Thoracic aorta (tissue), 2 donors: ENCODE results near the gene NPLOC4. TPM values are rescaled to one million over a fixed set of nuclear protein-coding genes. Genes with fewer than 3 reads are reported as not detected.

Experiments used
- ATAC-seq: fragments of 150-250 bp; one replicate; pipeline ENCODE4 v1.8.0; 2017; ENCODE audit warnings: low read depth; ENCODE audit not compliant: insufficient number of reproducible peaks, low FRiP score
- DNase-seq: peaks from one replicate; pipeline ENCODE4 v3.0.0-alpha.2; 2020; ENCODE audit warnings: low spot score
- H3K27ac ChIP-seq, 2 donors: fragments of 200-600 bp; sonication (generic); 1 replicate in 1 of 2; 2 replicates in 1 of 2; pipeline ENCODE4 v1.5.1; 2016; ENCODE audit warnings: mild to moderate bottlenecking in 2 of 2, moderate library complexity in 2 of 2
- H3K27me3 ChIP-seq: fragments of 200-600 bp; sonication (generic); replicated peaks from 2 replicates; pipeline ENCODE4 v1.6.0; 2016; ENCODE audit warnings: mild to moderate bottlenecking; ENCODE audit not compliant: insufficient read depth
- H3K36me3 ChIP-seq: fragments of 200-600 bp; sonication (generic); one replicate; pipeline ENCODE4 v1.5.1; 2016
- H3K4me1 ChIP-seq, 2 donors: fragments of 200-600 bp; sonication (generic); 1 replicate in 1 of 2; 2 replicates in 1 of 2; pipeline versions ENCODE4 v1.5.1 to v1.6.0; 2016; ENCODE audit warnings: low read depth in 2 of 2, mild to moderate bottlenecking in 1 of 2; ENCODE audit not compliant: control insufficient read depth in 1 of 2
- H3K4me3 ChIP-seq: fragments of 200-600 bp; sonication (generic); 2 replicates; pipeline ENCODE4 v1.5.1; 2016; ENCODE audit warnings: mild to moderate bottlenecking
- H3K9me3 ChIP-seq: fragments of 200-600 bp; sonication (generic); 2 replicates; pipeline ENCODE4 v1.5.1; 2016
- CTCF ChIP-seq: fragments of 200-600 bp; sonication (generic); IDR thresholded peaks from one replicate; pipeline ENCODE4 v1.5.1; 2019; ENCODE audit warnings: antibody characterized with exemption
- total RNA-seq, 2 donors: library from RNA; depleted of rRNA; stranded (reverse); fragments of >200 nt; gene quantifications; one replicate each; pipeline versions ENCODE4 v1.1.0 to v1.2.3, GENCODE V29; 2016

Gene NPLOC4
- total RNA-seq, 2 donors from 2014 or later: 77.3 to 105 TPM

GRCh38 chr17:81526662-81527571 is 110.0 kb downstream of the NPLOC4 start:
- DNase-seq (no peak), ATAC-seq (no peak)
- no peak for TF ChIP-seq CTCF
- H3K4me3 ChIP-seq: no peak overlapping the region
- no peaks in the 10 kb centered on the region for H3K9me3 ChIP-seq
- H3K36me3 ChIP-seq: no peaks in the 10 kb centered on the region
- H3K27me3 ChIP-seq: no peaks in the 10 kb centered on the region
- H3K27ac ChIP-seq: no peak overlapping the region
- peaks cover 6 to 29% of the 10 kb centered on the region in 2 donors for H3K4me1 ChIP-seq

DNA sequence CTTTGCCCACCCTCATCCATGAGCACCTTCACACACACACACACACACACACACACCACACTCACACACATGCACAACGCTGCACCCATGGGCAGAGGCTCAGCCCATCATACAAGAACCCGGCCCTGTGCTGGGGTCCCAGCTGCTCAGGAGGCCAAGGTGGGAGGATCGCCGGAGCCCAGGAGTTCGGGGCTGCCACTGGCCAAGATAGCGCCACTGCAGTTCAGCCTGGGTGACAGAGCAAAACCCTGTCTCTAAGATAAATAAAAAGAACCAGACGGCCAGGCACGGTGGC is 112.1 kb downstream of the NPLOC4 start:
- Histone ChIP-seq H3K27ac (no peak overlapping the region), H3K9me3 (no peaks in the 10 kb centered on the region), H3K27me3 (no peaks in the 10 kb centered on the region), H3K4me3 (no peak overlapping the region), H3K4me1 (peaks cover 6 to 35% of the 10 kb centered on the region in 2 donors), H3K36me3 (no peaks in the 10 kb centered on the region)
- no peak for DNase-seq
- TF ChIP-seq CTCF: no peak
- no peak for ATAC-seq

DNA sequence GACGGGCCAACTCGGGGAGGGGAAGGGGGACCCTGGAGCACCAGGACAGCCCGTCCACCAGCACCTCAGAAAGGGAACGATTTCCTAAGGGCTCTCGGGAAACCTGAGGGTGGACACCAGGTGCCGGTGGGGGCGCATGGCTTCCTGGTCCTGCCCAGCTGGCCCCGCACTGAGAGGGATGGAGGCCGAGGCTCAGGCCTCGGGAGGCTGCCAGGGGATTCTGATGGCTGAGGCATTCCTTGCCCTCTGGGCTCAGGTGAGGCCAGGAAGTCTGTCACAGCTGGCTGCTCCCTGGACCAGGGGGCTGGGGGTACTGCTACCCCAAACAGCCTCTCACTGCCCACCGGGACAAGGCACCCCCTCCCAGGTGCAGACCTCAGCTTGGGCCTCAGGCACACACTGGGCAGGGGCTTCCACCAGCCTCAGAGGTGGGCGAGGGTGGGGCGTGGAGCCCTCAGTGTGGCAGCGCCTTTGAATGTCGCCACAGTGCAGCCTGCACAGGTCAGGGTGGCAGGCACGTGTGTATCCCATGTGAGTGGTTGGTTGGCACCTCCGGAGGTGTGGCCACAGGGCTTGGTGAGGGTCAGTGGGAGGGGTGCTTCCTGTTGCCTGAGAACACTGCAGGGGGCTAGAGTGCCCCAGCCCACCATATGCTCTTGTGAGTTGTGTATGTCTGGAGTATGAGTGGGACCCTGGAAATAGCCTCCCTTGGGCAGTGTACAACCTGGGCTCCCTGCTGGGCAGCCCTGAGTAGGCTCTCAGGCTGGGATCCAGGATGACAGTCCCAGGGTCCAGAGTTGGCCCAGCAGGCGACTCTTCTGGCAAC is 112.7 kb downstream of the NPLOC4 start:
- ATAC-seq (no peak), DNase-seq (no peak)
- no peak overlapping the region for H3K4me3 ChIP-seq
- TF ChIP-seq CTCF: no peak
- H3K27ac ChIP-seq: no peak overlapping the region
- no peaks in the 10 kb centered on the region for H3K27me3 ChIP-seq
- H3K36me3 ChIP-seq: no peaks in the 10 kb centered on the region
- H3K4me1 ChIP-seq: peaks cover 9 to 41% of the 10 kb centered on the region in 2 donors
- H3K9me3 ChIP-seq: no peaks in the 10 kb centered on the region

DNA sequence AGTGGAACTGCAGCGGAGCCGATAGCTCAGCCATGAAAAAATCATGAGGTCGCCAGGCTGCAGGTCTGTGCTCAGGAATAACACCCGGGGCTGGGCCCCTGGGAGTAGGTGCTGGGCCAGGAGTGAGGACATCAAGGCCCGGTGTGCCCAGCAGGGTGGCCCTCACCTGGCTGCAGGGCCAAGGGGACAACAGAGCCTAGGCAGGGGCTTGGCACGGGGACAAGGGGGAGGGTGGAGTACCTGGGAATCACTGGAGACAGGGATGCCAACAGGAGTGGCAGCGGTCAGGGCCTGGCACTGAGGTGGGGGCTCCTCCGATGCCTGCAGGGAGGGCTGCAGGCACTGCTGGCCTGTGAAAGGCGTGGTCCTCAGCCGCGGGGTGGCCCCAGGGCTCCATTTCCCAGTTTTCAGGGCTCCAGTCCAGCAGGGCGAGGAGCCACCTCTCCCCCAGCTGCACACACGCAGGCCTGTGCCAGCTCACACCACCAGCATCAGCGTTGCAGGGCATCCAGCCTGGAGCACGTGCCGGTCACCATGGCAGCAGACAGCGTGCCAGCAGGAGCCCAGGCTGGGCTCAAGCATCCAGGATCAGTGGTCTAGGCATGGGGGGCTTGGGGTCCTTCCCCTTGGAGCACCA is 113.4 kb downstream of the NPLOC4 start:
- H3K4me1 ChIP-seq: peaks cover 12 to 48% of the 10 kb centered on the region in 2 donors
- no peaks in the 10 kb centered on the region for H3K36me3 ChIP-seq
- no peak overlapping the region for H3K27ac ChIP-seq
- no peak for TF ChIP-seq CTCF
- no peaks in the 10 kb centered on the region for H3K9me3 ChIP-seq
- H3K27me3 ChIP-seq: no peaks in the 10 kb centered on the region
- no peak for ATAC-seq
- H3K4me3 ChIP-seq: peak overlapping the region; percentile 12
- no peak for DNase-seq
